GM15510 (cell line): ENCODE results near the gene RASGRF1.

ENCODE experiments used
- POLR2A ChIP-seq: IDR thresholded peaks from 3 replicates; pipeline ENCODE4 v1.6.1; 2011; ENCODE audit warnings: borderline replicate concordance; ENCODE audit not compliant: insufficient read length; ENCODE audit errors: extremely low read depth

The RASGRF1 gene

GRCh38 chr15:79059081-79059572 is 31.5 kb downstream of the RASGRF1 start:
- no peak for TF ChIP-seq POLR2A

GRCh38 chr15:79058260-79058850 is 32.2 kb downstream of the RASGRF1 start:
- TF ChIP-seq POLR2A: no peak

GRCh38 chr15:79057050-79057449 is 33.5 kb downstream of the RASGRF1 start:
- no peak for TF ChIP-seq POLR2A

GRCh38 chr15:79054350-79054749 is 36.2 kb downstream of the RASGRF1 start:
- no peak for TF ChIP-seq POLR2A

GRCh38 chr15:79053894-79054293 is 36.7 kb downstream of the RASGRF1 start:
- no peak for TF ChIP-seq POLR2A

- TF ChIP-seq POLR2A: no peak
Observed at GRCh38 chr15:79051941-79052731, 38.4 kb downstream of the RASGRF1 start.

- no peak for TF ChIP-seq POLR2A
Observed at GRCh38 chr15:79051029-79051428, 39.6 kb downstream of the RASGRF1 start.

GRCh38 chr15:79050341-79050740 is 40.2 kb downstream of the RASGRF1 start:
- no peak for TF ChIP-seq POLR2A

GRCh38 chr15:79049416-79049815 is 41.2 kb downstream of the RASGRF1 start:
- TF ChIP-seq POLR2A: no peak

GRCh38 chr15:79047676-79048439 is 42.7 kb downstream of the RASGRF1 start:
- TF ChIP-seq POLR2A: no peak

GRCh38 chr15:79046691-79047404 is 43.7 kb downstream of the RASGRF1 start:
- no peak for TF ChIP-seq POLR2A

GRCh38 chr15:79045041-79045440 is 45.5 kb downstream of the RASGRF1 start:
- TF ChIP-seq POLR2A: no peak

GRCh38 chr15:79042213-79042928 is 48.2 kb downstream of the RASGRF1 start:
- no peak for TF ChIP-seq POLR2A

GRCh38 chr15:79041601-79042168 is 48.9 kb downstream of the RASGRF1 start:
- no peak for TF ChIP-seq POLR2A
